ENCODE measurements around the gene CACNA1C. TPM values are rescaled to one million over a fixed set of nuclear protein-coding genes. Genes with fewer than 3 reads are reported as not detected.

The CACNA1C gene
- total and polyA plus RNA-seq, 2 of the 4 experiments (the other 2 are of a cell fraction) = 1.6 to 2.6 TPM

DNA sequence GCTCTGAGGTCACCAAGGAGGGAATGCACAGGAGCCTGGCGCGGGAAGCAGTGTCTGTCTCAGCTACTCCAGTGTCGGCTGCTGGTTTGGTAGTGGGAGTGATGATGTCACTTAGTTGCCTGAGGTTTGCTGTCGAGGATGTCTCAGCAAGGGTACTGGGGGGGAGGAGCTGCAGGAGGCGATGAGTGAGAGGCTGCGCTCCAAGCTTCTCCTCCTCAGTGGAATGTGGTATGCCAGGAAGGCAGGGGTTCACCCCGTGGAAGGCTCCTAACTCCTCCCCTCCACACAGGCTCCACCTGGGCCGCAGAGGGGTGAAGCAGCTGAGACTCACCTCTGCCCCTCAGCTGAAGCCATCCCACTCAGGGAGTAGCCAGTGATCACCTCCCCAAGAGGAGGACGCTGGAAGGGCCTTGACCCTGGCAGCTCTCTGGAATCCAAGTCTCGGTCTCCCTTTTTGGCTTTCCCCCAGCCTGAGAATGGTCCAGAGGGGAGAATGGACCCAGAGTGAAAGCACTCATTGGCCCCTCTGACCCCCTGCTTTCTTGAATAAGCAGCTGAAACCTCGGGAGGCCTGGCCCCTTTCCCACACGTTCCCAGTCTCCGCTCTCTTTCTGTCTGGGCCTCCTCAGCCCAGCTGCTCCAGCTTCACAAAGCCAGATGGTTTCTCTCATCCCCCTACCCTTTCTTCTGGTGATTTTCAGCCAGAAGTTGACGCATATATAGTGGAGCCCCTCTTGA is 563.0 kb downstream of the CACNA1C start:
- peak; percentile 92 for DNase-seq
- H2AK9ac ChIP-seq (replicated peaks; ENCODE audit: low read depth, low read length, poor library complexity) = peak overlapping the region; percentile 8
- no peaks in the 10 kb centered on the region for H3K9me3 ChIP-seq (ENCODE audit: control insufficient read depth, insufficient read depth, low read length)
- no peak overlapping the region for H3K4me2 ChIP-seq (ENCODE audit: low read depth, low read length)
- no peaks in the 10 kb centered on the region for H3K27me3 ChIP-seq (ENCODE audit: control insufficient read depth, insufficient read depth, low read length)
- H4K8ac ChIP-seq (ENCODE audit: low read depth in 2 of 2, low read length in 2 of 2) = peak overlapping the region in 1 of 2 experiments; percentile 53; a peak in 1 of 4 replicates
- no peak overlapping the region for H3K23ac ChIP-seq (ENCODE audit: low read depth, low read length)
- dilution Hi-C loops (cut with HindIII; ENCODE audit: low sequenced_read_pairs, unreplicated experiment) = no loop called here
- WGBS, 2 experiments (ENCODE audit: extremely low coverage in 2 of 2, insufficient read length in 1 of 2) = 55% methylated on average over 5 of the region's 14 CpGs; no CpG with 5 or more reads in 1 of the 2 experiments
- H4K5ac ChIP-seq (ENCODE audit: low read depth, low read length) = no peak overlapping the region
- peaks cover 3% of the 10 kb centered on the region; the same call in 1 of the 2 replicates for H4K20me1 ChIP-seq (ENCODE audit: insufficient read depth, low read length)
- peak overlapping the region; percentile 53; the same call in 1 of the 2 replicates for H2AK5ac ChIP-seq (ENCODE audit: low read depth, low read length)
- peaks cover 17% of the 10 kb centered on the region for H3K36me3 ChIP-seq (ENCODE audit: control insufficient read depth, insufficient read depth, low read length)
- H3K79me1 ChIP-seq (ENCODE audit: low read depth in 1 of 2, low read length in 2 of 2) = no peaks in the 10 kb centered on the region
- H3K9ac ChIP-seq (ENCODE audit: low read depth, low read length) = no peak overlapping the region
- H3K18ac ChIP-seq (ENCODE audit: low read depth, low read length) = peak overlapping the region; percentile 4; the same call in 1 of the 2 replicates
- H2BK15ac ChIP-seq (ENCODE audit: low read depth, low read length) = peak overlapping the region; percentile 13; the same call in 1 of the 3 replicates
- no peak overlapping the region for H3K27ac ChIP-seq (ENCODE audit: insufficient read depth, low read length)
- H4K91ac ChIP-seq (ENCODE audit: insufficient read depth, low read depth, low read length) = peak overlapping the region; percentile 27; the same call in 1 of the 2 replicates
- H3K4ac ChIP-seq (ENCODE audit: low read depth, low read length) = peak overlapping the region; percentile 64
- H2BK5ac ChIP-seq (ENCODE audit: low read depth, low read length, poor library complexity, severe bottlenecking) = no peak overlapping the region
- CTCF ChIA-PET = no interaction called here
- in situ Hi-C loops (cut with MboI; ENCODE audit: low sequenced_read_pairs) = no loop called here
- ATAC-seq (ENCODE audit: low read depth) = peak; percentile 59
- peak overlapping the region; percentile 51 for H2BK20ac ChIP-seq (ENCODE audit: low read depth, low read length)
- no peak overlapping the region for H3K56ac ChIP-seq (ENCODE audit: extremely low read depth, insufficient read depth, low read length)
- peak overlapping the region; percentile 20; the same call in 1 of the 2 replicates for H3K14ac ChIP-seq (replicated peaks; ENCODE audit: low read depth, low read length)
- H3K9me1 ChIP-seq (ENCODE audit: insufficient read depth, low read length) = peaks cover 21% of the 10 kb centered on the region
- no peak overlapping the region for H3K4me3 ChIP-seq (ENCODE audit: insufficient read depth, low read depth, low read length)
- POLR2A ChIA-PET (ENCODE audit: unreplicated experiment) = no interaction called here
- TF ChIP-seq, protein P1, sequence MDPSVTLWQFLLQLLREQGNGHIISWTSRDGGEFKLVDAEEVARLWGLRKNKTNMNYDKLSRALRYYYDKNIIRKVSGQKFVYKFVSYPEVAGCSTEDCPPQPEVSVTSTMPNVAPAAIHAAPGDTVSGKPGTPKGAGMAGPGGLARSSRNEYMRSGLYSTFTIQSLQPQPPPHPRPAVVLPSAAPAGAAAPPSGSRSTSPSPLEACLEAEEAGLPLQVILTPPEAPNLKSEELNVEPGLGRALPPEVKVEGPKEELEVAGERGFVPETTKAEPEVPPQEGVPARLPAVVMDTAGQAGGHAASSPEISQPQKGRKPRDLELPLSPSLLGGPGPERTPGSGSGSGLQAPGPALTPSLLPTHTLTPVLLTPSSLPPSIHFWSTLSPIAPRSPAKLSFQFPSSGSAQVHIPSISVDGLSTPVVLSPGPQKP (IDR thresholded peaks at IDR 0.05; ENCODE audit: borderline replicate concordance, low read depth, low read length) = no peak
- peak; percentile 60 for TF ChIP-seq CEBPB (IDR thresholded peaks at IDR 0.05; ENCODE audit: low read depth, low read length)
- peak; percentile 58 for TF ChIP-seq POLR2A (IDR thresholded peaks at IDR 0.05; ENCODE audit: low read depth, low read length)
- peak; percentile 47; the same call in 1 of the 2 replicates for TF ChIP-seq FOS (IDR thresholded peaks at IDR 0.05; ENCODE audit: low read depth, low read length)
- TF ChIP-seq MAZ (IDR thresholded peaks at IDR 0.05; ENCODE audit: borderline replicate concordance, low read depth, low read length) = peak; percentile 76
- 0 out of 2 replicates have a peak, but pooled peaks have one; percentile 3 for TF ChIP-seq MAFK (IDR thresholded peaks at IDR 0.05; ENCODE audit: low read depth, low read length)
- TF ChIP-seq RAD21 (IDR thresholded peaks at IDR 0.05; ENCODE audit: low read length) = 0 out of 2 replicates have a peak, but pooled peaks have one; percentile 14
- TF ChIP-seq, protein P2, sequence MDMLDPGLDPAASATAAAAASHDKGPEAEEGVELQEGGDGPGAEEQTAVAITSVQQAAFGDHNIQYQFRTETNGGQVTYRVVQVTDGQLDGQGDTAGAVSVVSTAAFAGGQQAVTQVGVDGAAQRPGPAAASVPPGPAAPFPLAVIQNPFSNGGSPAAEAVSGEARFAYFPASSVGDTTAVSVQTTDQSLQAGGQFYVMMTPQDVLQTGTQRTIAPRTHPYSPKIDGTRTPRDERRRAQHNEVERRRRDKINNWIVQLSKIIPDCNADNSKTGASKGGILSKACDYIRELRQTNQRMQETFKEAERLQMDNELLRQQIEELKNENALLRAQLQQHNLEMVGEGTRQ (IDR thresholded peaks at IDR 0.05; ENCODE audit: low read depth, low read length) = no peak
- no peak for TF ChIP-seq RCOR1 (IDR thresholded peaks at IDR 0.05; ENCODE audit: insufficient replicate concordance, low read length)
- peak; percentile 43; the same call in 1 of the 2 replicates for TF ChIP-seq BHLHE40 (IDR thresholded peaks at IDR 0.05; ENCODE audit: low read depth, low read length)
- TF ChIP-seq MXI1 (IDR thresholded peaks at IDR 0.05; ENCODE audit: borderline replicate concordance, low read depth, low read length) = no peak
- peaks cover 27% of the 10 kb centered on the region for H3K4me1 ChIP-seq (ENCODE audit: control insufficient read depth, insufficient read depth, low read length)
- H2BK120ac ChIP-seq (ENCODE audit: low read depth, low read length) = peak overlapping the region; percentile 73; the same call in 1 of the 2 replicates
- peak overlapping the region; percentile 83 for H2AFZ ChIP-seq (replicated peaks; ENCODE audit: low read length, poor library complexity)
- no TSS peak for BruUV-seq (replicated peaks)
- intact Hi-C loops (cut with micrococcal nuclease) = no loop called here

All from IMR-90 (cell line).